Measurements from ENCODE around the gene KCNK2. TPM values are rescaled to one million over a fixed set of nuclear protein-coding genes. Genes with fewer than 3 reads are reported as not detected.
"Not testable (repeated sequence)": the region's sequence is repeated elsewhere in the genome, so short reads cannot be mapped to it uniquely, and the experiment has no call there.

Gene KCNK2
- total RNA-seq, 1 donor from 2014 or later = 7.4 TPM

GRCh38 chr1:215151841-215152549 lies 69.5 kb downstream of the KCNK2 start:
- H3K9me3 Mint-ChIP-seq = peaks cover 3% of the 10 kb centered on the region
- H3K27me3 Mint-ChIP-seq (ENCODE audit: low read depth) = no peaks in the 10 kb centered on the region
- no peaks in the 10 kb centered on the region for H3K36me3 Mint-ChIP-seq
- no peaks in the 10 kb centered on the region for H3K4me1 Mint-ChIP-seq
- no peak for TF ChIP-seq CTCF (IDR thresholded peaks at IDR 0.05; ENCODE audit: unreplicated experiment)
- DNase-seq (ENCODE audit: low spot score in 2 of 2, unreplicated experiment in 2 of 2) = no peak
- no peak overlapping the region for H3K27ac Mint-ChIP-seq
- no peak overlapping the region for H3K4me3 Mint-ChIP-seq

- Mint-ChIP-seq H3K4me1 (no peaks in the 10 kb centered on the region), H3K36me3 (no peaks in the 10 kb centered on the region), H3K4me3 (no peak overlapping the region), H3K27ac (no peak overlapping the region), H3K9me3 (peaks cover 6% of the 10 kb centered on the region), H3K27me3 (ENCODE audit: low read depth) (no peaks in the 10 kb centered on the region)
- DNase-seq (ENCODE audit: low spot score in 2 of 2, unreplicated experiment in 2 of 2) = no peak
- TF ChIP-seq CTCF (IDR thresholded peaks at IDR 0.05; ENCODE audit: unreplicated experiment) = no peak
Observed at GRCh38 chr1:215156232-215156631, 73.7 kb downstream of the KCNK2 start.

- no peak for TF ChIP-seq CTCF (IDR thresholded peaks at IDR 0.05; ENCODE audit: unreplicated experiment)
- Mint-ChIP-seq H3K4me3 (no peak overlapping the region), H3K27me3 (ENCODE audit: low read depth) (peaks cover 4% of the 10 kb centered on the region), H3K9me3 (peaks cover 26% of the 10 kb centered on the region), H3K36me3 (no peaks in the 10 kb centered on the region), H3K4me1 (no peaks in the 10 kb centered on the region), H3K27ac (no peak overlapping the region)
- no peak for DNase-seq (ENCODE audit: low spot score in 2 of 2, unreplicated experiment in 2 of 2)
Observed at GRCh38 chr1:215160351-215160750, 77.8 kb downstream of the KCNK2 start.

GRCh38 chr1:215163144-215163543 lies 80.6 kb downstream of the KCNK2 start:
- H3K4me3 Mint-ChIP-seq; H3K4me1 Mint-ChIP-seq; H3K36me3 Mint-ChIP-seq; H3K27me3 Mint-ChIP-seq (ENCODE audit: low read depth); DNase-seq (ENCODE audit: low spot score in 2 of 2, unreplicated experiment in 2 of 2); H3K27ac Mint-ChIP-seq: not testable (repeated sequence)
- H3K9me3 Mint-ChIP-seq = peaks cover 27% of the 10 kb centered on the region

GRCh38 chr1:215166886-215167285 lies 84.3 kb downstream of the KCNK2 start:
- H3K9me3 Mint-ChIP-seq = peaks cover 27% of the 10 kb centered on the region
- no peaks in the 10 kb centered on the region for H3K36me3 Mint-ChIP-seq
- H3K4me1 Mint-ChIP-seq = no peaks in the 10 kb centered on the region
- no peak overlapping the region for H3K4me3 Mint-ChIP-seq
- no peak for DNase-seq (ENCODE audit: low spot score in 2 of 2, unreplicated experiment in 2 of 2)
- TF ChIP-seq CTCF (IDR thresholded peaks at IDR 0.05; ENCODE audit: unreplicated experiment) = no peak
- H3K27ac Mint-ChIP-seq = no peak overlapping the region
- H3K27me3 Mint-ChIP-seq (ENCODE audit: low read depth) = peaks cover 4% of the 10 kb centered on the region

- DNase-seq (ENCODE audit: low spot score in 2 of 2, unreplicated experiment in 2 of 2) = no peak
- Mint-ChIP-seq H3K9me3 (peaks cover 56% of the 10 kb centered on the region), H3K36me3 (peaks cover 5% of the 10 kb centered on the region), H3K27ac (no peak overlapping the region), H3K4me1 (no peaks in the 10 kb centered on the region), H3K27me3 (ENCODE audit: low read depth) (no peaks in the 10 kb centered on the region), H3K4me3 (no peak overlapping the region)
- TF ChIP-seq CTCF (IDR thresholded peaks at IDR 0.05; ENCODE audit: unreplicated experiment) = no peak
Observed at GRCh38 chr1:215181518-215181917, 99.0 kb downstream of the KCNK2 start.
